Measurements from ENCODE around the gene DOLPP1.

GRCh38 chr9:129081388-129081904, 535 bp downstream of the DOLPP1 start:
- TF ChIP-seq GATA3 (IDR thresholded peaks at IDR 0.05; ENCODE audit: low read depth, low read length) (no peak), GATA2 (IDR thresholded peaks at IDR 0.05; ENCODE audit: low read depth, low read length) (no peak)
